NCI-H2196 treated with DMSO at 0.1 percent for 48 hours (cell line): Measurements from ENCODE around the gene UBC.
"Not testable (repeated sequence)": the region's sequence is repeated elsewhere in the genome, so short reads cannot be mapped to it uniquely, and the experiment has no call there.

Experiments used
- DNase-seq: peaks from one replicate; lab custom pipeline; 2025; ENCODE audit not compliant: unreplicated experiment; lab: John Stamatoyannopoulos, UW

Gene UBC

DNA sequence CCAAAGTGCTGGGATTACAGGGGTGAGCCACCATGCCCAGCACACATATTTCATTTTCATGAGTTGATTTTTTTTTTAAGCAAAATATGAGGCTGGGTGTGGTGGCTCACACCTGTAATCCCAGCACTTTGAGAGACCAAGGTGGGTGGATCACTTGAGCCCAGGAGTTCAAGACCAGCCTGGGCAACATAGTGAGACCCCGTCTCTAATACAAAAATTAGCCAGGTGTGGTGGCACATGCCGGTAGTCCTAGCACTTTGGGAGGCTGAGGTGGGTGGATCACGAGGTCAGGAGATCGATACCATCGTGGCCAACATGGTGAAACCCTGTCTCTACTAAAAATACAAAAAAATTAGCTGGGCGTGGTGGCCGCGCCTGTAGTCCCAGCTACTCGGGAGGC lies 17.1 kb upstream of the UBC start:
- not testable (repeated sequence) for DNase-seq

DNA sequence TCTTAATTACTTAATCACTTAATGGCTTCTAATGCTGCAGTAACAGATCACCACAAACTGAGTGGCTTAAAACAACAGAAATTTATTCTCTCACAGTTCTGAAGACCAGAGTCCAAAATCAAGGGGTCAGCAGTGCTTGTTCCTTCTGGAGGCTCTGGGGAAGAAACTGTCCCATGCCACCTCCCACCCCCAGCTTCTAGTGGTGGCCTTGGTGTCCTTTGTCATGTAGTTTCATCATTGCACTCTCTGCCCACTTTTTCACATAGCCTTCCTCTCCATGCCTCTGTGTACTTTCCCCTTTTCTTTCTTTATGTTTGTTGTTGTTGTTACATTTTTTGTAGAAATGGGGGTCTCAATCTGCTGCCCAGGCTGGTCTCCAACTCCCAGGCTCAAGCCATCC lies 16.1 kb upstream of the UBC start:
- DNase-seq = no peak

DNA sequence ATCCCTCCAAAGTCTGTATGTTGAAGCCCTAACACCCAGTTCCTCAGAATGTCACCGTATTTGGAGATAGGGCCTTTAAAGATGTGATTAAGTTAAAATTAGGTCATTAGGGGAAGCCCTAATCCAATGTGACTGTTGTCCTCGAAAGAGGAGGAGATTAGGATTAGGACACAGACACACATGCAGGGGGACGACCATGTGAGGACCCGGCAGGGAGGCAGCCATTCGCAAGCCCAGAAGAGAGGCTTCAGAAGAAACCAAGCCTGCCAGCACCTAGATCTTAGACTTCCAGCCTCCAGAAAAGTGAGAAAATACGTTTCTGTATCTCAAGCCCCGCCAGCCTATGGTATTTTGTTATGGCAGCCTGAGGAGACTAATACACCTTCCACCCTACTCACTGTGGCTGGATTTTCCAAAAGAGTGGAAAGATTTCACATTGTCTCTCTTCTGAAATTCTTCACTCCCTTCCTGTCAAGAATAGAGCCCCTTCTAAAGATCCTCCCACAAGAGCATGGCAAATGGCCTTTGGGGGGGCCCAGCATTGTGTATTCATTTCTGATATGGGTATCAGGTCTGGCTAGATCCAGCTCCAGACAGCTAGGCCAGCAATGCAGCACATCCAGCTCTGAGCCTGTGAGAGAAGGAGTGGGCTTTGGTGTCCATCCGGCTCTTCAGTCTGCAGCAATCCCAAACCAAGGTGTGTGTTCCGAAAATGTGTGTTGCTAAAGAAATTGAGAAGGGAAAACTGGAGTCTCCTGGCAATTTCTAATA lies 15.4 kb upstream of the UBC start:
- no peak for DNase-seq

DNA sequence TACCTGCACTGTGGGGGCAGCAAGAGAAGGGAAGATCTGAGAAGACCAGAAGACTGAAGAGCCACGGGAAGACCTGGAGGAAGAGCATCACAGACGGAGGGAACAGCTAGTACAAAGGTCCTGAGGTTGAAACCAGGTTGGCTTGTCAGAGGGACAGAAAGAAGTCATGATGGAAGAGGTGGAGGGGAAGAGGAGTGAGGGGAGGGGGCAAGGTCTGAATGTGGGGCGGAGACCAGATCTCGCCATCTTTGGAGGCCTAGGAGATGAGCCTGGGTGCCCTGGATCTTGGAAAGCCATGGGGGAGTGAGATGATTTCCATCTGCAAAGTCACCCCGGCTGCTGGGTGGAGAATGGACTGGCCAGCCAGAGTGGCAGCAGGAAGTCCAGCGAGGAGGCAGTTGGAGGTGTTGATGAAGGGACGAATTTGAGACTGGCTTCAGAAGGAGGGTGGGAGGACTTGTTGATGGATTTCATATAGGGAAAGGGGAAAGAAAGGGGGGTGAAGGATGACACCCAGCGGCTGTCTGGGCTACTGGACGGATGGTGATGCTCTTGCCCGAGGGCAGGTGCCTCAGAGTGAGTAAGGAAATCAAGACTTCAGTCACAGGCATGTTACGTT lies 14.6 kb upstream of the UBC start:
- no peak for DNase-seq

DNA sequence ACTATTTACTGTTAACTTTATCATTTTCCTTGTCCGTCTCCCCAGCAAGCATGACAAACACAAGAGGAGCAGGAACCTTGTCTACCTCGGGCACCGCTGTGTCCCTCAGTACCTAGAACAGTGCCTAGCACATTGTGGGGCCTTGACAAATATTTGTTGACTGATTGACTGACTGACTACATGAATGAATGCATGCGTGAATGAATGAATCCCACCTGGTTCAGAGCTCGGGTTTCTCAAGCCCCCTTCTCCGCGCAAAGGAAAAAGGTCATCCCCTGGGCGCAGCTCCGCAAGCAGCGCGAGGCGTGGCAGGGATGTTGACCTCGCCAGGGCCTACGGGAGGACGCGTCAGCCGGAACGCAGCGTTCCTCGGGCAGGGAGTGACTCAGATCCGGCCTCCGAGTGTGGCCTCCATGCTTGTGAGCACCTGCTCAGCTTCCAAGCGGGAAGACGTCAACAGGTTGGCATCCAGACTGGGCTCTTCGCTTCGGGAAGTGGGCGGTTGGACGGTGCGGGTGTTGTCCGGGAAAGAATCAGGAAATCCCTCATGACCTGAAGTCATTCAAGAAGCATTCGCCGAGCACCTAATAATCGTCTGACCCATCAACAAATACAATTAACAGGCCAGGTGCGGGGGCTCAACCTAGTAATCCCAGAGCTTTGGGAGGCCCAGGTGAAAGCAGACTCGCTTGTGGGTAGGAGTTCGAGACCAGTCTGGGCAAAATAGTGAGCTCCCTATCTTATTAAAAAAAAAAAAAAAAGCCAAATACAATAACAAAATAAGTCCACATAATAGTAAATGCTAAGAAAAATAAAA lies 13.9 kb upstream of the UBC start:
- DNase-seq = no peak

DNA sequence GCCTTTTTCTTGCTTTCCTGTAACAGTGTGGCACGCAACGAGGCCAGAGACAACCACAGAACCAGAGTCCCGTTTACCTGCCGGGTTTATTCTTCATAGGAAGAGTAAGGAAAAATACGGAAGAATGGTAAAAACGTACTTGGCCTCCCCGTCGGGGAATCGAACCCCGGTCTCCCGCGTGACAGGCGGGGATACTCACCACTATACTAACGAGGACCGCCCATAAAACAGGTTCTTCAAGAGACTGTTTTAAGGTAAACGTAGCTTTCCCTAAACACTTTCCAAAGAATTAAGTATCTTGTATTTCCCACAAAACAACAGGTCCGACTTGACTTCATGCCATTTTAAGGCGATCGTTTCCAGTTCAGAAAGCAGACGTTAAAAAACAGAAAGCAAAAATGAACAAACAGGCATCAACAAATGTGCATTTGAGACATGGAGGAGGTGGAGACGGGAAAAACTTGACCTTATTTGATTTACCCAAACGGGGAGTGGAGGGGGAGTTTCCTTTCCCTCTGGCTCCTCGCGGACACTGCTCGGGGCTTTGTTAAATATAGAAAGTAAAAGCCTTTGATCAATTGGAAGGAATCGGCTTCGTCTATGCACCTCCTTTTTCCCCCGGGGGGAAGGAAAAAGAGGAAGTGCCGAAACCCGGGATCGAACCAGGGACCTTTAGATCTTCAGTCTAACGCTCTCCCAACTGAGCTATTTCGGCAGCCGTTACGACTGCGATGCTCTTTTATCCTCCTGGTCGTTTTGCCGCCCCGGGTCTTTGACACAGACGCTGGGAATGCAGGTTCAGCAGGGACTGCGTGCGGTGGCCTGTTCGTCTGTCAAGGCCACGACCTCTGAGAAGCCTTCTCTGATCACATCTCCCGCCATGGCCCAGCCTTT lies 13.0 kb upstream of the UBC start:
- DNase-seq = no peak

DNA sequence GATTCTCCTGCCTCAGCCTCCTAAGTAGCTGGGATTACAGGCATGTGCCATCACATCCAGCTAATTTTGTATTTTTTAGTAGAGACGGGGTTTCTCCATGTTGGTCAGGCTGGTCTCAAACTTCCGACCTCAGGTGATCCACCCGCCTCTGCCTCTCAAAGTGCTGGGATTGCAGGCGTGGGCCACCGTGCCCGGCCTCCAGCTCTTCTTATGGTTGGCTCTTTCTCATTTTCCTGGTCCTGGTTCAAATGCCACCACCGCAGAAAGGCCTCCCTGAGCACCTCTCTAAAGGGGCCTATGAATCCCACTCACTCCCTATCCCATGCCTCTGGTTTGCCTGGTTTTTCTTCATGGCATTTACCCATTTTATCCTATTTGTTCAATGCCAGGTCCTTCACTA lies 11.3 kb upstream of the UBC start:
- not testable (repeated sequence) for DNase-seq

DNA sequence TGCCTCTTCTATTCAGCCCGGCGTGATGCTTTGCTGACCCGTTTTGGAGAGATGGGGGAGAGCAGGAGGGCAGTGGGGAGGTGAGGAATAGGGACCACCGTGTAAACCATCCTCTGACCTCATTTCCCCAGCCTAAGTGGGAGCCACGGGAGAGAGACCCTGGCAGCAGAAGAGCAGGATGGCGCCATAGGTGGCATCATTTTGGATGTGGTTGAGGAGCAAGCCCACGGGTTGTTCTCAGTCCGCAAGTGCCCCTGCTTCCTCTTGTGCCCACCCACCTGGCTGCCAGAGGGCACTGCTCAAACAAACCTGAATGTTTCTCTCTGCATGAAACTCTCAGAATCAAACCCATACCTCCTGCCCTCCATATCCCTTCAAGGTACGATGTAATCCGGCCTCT lies 10.7 kb upstream of the UBC start:
- DNase-seq = no peak

DNA sequence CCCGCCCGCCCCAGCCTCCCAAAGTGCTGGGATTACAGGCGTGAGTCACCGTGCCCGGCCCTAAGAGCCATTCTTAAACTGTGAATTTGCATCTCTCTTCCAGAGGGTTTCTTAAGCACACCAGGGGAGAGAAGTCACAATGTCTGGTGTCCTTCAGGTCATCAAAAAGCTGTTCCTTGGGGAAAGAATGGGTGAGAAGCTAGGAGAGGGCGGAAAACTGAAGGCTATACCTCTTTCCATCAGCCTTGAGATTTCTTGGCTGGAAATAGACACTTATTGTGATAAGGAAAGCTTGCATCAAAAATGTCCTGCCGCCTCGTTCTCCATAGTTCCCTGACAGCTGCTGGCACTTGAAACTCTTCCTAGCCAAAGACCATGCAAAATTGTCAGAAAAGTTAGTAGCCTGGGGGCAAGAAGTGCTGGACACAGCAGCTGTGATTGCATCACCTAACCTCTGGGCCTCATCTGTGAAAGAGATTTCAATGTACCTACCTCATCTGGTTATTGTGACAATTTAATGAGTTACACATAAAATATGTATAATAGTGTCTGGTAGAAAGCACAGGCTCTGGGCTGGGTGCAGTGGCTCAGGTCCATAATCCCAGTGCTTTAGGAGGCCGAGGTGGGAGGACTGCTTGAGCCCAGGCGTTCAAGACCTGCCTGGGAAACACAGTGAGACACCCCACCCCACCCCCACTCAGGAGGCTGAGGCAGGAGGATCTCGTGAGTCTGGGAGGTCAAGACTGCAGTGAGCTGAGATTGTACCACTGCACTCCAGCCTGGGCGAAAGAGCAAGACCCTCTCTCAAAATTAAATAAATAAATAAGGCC lies 9.7 kb upstream of the UBC start:
- DNase-seq = no peak

DNA sequence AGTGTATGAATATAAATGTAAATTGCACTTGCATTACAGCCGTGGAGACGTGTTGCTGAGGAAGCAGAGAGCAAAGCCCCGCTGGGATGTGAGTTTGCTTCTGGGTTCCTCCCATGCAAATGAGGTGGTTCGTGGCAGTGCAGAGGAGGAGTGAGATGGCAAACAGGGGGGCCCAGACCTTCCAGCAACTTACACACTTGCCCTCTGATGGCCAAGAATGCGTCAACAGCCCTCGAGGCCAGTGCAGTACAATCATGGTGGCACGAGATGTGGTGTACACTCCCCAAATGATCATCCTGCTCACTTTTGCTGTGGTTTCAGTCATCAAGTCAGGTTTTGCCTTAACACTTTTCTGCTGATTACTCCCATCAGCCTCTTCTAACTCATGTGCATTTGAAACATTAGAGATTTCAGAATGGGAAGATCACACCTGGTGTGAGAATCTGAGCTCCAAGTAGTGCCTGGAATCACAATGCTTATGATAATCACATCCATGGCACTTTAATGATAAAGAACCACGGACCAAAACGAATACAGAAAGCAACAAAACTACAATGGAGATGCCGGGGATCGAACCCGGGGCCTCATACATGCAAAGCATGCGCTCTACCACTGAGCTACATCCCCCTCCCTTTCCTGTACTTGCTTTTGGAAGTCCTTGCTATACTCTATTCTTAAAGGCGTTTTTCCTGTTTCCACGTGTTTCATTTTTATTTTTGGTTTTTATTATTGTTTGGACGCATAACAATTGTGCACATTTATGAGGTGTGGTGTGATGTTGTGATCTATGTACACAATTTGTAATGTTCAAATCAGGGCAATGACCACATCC lies 7.0 kb upstream of the UBC start:
- DNase-seq = no peak

DNA sequence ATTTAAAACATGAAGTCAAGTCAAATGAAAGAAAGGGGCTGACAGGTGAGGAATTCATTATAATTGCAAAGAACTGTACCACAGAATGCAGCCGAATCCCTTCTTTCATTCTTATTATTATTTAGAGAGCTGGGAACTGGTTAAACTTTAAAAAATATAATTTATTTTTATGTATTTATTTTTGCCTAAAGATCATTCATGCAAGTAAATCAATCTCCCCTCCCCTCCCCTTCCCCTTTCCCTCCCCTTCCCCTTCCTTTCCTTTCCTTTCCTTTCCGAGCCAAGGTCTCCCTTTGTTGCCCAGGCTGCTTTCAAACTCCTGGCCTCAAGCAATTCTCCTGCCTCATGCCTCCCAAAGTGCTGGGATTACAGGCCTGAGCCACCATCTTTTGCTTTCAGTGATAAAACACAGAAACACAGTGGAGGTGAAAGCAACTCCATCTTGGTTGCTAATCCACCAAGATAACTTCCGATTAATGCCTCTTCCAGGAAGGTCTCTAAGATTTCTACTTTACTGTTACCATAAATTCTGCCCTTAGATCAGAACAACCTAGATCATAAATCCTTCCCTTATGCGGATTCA lies 6.0 kb upstream of the UBC start:
- DNase-seq = no peak

DNA sequence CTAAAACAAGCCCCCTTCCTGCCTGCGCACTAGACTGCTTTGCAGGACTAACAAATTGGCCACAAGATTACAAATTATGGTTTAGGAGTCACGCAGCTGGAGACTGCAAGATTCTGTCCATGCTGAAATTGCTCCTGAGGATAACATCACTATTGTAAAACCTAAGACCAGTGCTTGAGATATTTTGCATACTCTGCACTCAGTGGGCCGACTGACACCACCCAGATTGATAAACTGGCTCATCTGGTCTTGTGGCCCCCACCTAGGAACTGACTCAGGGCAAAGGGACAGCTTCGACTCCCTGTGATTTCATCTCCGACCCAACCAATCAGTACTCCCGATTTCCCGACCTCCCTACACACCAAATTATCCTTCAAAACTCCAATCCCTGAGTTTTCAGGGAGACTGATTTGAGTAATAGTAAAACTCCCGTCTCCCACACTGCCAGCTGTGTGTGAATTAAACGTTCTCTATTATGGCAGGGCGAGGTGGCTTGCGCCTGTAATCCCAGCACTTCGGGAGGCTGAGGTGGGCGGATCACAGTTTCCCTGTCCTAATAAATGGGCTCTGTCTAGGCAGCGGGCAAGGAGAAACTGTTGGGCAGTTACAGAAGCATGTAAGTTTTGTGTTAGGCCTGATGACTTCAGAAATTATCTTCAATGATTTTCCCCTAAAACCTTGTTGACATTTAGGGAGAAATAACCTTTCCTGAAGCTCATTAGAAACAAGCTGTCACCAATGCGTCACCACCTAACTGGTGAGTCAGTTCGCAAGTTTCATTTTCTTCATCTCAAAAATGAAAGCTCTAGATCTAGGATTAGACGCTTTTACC lies 5.3 kb upstream of the UBC start:
- no peak for DNase-seq

DNA sequence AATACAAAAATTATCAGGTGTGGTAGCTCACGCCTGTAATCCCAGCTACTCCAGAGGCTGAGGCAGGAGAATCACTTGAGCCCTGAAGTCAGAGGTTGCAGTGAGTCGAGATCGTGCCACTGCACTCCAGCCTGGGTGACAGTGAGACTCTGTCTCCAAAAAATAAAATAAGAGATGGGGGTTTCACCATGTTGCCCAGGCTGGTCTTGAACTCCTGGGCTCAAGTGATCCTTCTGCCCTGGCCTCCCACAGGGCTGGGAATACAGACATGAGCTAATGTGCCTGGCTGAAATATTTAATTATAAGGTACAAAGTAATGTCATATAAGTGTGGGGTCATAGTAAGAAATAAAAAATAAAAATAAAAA lies 4.2 kb upstream of the UBC start:
- DNase-seq = not testable (repeated sequence)

DNA sequence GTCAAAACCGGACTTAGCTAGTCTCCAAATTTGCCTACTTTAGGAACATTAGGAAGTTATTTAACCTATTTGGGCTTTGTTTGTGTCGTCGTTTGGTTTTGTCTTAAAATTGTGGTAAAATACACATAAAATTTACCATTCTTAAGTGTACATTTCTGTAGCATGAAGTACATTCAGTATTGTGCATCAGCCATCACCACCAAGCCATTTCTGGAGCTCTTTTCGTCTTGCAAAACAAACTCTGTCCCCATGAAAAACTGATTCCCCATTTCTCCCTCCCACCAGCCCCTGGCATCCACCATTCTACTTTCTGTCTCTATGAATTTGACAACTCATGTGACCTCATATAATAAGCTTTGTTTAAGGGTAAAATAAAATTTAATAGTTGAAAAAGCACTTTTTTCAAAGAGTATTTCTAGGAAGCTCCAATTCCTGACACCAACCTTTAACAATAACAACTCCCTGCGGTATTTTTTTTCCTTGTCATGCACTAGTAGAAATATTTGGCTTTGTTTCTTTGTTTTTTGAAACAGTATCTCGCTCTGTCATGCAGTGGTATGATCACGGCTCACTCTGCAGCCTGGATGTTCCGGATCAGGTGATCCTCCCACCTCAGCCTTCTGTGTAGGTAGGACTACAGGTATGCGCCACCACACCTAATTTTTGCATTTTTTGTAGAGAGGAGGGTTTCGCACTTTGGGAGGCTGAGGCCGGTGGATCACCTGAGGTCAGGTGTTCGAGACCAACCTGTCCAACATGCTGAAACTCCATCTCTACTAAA lies 3.6 kb upstream of the UBC start:
- DNase-seq = no peak

DNA sequence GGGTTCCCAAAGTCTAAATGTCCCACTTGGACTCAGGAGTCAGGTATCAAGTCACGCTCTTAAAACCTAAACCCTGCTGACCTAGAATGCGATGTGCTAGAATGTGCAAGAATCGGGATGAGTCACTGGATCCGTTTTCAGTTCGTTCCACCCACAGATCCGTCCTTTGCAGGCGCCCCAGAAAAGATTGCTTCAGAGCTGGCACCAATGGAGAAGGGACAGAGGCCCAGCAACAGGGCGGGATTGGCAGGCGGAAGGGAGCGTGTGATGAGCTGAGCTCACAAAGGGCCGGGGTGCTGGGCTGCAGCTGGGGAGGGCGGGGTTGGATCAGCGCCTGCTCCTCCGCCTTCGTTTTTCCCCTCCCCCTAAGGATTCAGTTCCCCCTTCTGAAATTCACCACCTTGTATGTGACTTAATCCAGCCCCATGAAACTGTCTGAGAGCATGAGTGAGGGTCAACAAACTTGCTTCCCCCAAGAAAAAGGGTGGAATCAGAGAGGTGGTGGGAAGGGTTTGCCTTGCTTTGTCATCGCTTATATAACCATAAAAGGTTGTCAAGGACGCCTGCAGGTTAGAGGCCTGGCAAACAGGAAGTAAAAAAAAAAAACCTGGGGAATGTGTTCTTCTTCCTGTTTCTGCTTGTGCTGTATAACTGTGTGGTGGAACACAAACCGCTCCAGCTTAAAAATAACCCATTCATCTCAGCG lies 2.8 kb upstream of the UBC start:
- no peak for DNase-seq

DNA sequence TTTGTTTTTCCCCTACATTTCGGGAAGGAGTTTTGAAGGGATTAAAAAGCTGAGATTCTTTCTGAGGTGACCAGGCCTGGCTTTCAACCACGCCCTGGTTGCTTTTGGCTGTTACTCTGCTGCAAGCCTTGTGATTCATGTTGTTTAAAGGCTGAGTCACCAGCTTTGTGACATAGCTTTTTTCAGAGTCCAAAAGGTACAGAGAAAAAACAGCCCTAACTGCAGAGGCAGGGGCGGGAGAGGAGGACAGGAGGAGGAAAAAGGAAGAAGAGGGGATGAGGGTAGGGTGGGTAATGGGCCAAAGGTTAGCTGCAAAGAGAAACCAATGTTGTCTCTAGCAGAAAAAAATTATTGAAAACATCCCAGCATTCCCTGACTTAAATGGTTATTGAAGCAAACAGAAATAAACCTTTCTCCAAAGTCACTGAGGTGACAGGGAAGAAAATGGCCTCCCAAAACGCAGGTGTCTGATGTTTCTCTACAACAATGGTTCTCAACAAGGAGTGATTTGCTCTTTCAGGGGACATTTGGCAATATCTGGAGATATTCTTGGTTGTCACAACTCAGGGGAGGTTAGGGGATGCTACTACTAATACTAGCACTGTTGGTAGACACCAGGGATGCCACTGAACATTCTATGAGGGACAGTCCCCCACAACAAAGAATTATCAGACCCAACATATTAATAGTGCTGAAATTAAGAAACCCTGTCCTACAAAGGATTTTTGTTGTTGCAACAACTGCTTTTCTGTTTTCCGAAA lies 2.1 kb upstream of the UBC start:
- no peak for DNase-seq
